ENCODE results near the gene CENATAC. TPM values are rescaled to one million over a fixed set of nuclear protein-coding genes. Genes with fewer than 3 reads are reported as not detected.
"Not testable (repeated sequence)": the region's sequence is repeated elsewhere in the genome, so short reads cannot be mapped to it uniquely, and the experiment has no call there.

CENATAC gene
- total and polyA plus RNA-seq, 2 donors (not counting 1 experiment from before 2014, with no cell fraction given), result 50.1 to 122 TPM

DNA sequence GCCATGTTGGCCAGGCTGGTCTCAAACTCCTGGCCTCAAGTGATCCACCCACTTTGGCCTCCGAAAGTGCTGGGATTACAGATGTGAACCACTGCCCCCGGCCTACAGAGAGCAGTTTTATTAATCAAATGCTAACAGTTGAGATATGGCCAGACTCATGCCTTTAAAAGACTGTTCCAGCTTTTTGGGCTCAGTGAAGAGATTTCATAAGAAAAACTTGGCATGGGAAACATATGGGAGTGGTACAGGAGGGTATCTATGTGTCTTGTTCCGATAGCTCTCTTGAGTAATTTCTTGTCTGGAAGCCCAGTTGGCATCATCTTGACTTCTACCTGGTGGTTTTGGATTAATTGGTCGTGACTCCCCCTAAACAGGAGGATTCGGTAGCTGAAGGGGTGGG lies 40.9 kb downstream of the CENATAC start:
- H3K4me3 ChIP-seq (ENCODE audit: control extremely low read depth in 1 of 5, extremely low read depth in 1 of 5, insufficient read depth in 1 of 5, low read depth in 2 of 5, low read length in 4 of 5), result no peak overlapping the region
- no peak for ATAC-seq (ENCODE audit: low read depth)
- H3K4me2 ChIP-seq (replicated peaks; ENCODE audit: low read depth, low read length, poor library complexity, severe bottlenecking), result no peak overlapping the region
- intact Hi-C loops (cut with micrococcal nuclease), result no loop called here
- POLR2A ChIA-PET, result no interaction called here
- no peak overlapping the region for H3K27ac ChIP-seq (ENCODE audit: low read length in 2 of 2)
- H4K20me1 ChIP-seq (ENCODE audit: control insufficient read depth, insufficient read depth, low read length, poor library complexity, severe bottlenecking), result no peaks in the 10 kb centered on the region
- CTCF ChIA-PET, result no interaction called here
- no peaks in the 10 kb centered on the region for H3K9me3 ChIP-seq (ENCODE audit: control extremely low read depth in 1 of 3, control insufficient read depth in 2 of 3, insufficient read depth in 1 of 3, low read length in 2 of 3)
- no peak overlapping the region for H2AFZ ChIP-seq (ENCODE audit: insufficient read depth, low read depth, low read length, poor library complexity, severe bottlenecking)
- H3K79me2 ChIP-seq (ENCODE audit: control insufficient read depth, insufficient read depth, low read length), result no peaks in the 10 kb centered on the region
- H3K4me1 Mint-ChIP-seq, result peaks cover 10% of the 10 kb centered on the region
- no peaks in the 10 kb centered on the region for H3K36me3 ChIP-seq (replicated peaks in 1 of 2; ENCODE audit: control extremely low read depth in 1 of 2, control insufficient read depth in 1 of 2, extremely low read depth in 1 of 2, insufficient read depth in 2 of 2, low read length in 1 of 2)
- WGBS (ENCODE audit: insufficient coverage), result 97% methylated on average over 3 of the region's 5 CpGs
- no peaks in the 10 kb centered on the region for H3K27me3 ChIP-seq (replicated peaks in 1 of 4; ENCODE audit: control extremely low read depth in 1 of 4, control insufficient read depth in 3 of 4, insufficient read depth in 4 of 4, low read length in 3 of 4)
- H3K9me3 Mint-ChIP-seq (ENCODE audit: insufficient read depth), result no peaks in the 10 kb centered on the region
- H3K27me3 Mint-ChIP-seq, result no peaks in the 10 kb centered on the region
- TF ChIP-seq EZH2 (IDR thresholded peaks at IDR 0.05; ENCODE audit: borderline replicate concordance, insufficient read depth, low read depth, low read length, poor library complexity, severe bottlenecking), result no peak
- H3K4me1 ChIP-seq (ENCODE audit: control insufficient read depth in 2 of 2, insufficient read depth in 2 of 2, low read length in 2 of 2), result peaks cover 0 to 8% of the 10 kb centered on the region in 2 donors
- no peak overlapping the region for H3K4me3 Mint-ChIP-seq
- no peak for DNase-seq
- no peak overlapping the region for H3K27ac Mint-ChIP-seq
- no peak overlapping the region for H3K9ac ChIP-seq (ENCODE audit: low read length)

DNA sequence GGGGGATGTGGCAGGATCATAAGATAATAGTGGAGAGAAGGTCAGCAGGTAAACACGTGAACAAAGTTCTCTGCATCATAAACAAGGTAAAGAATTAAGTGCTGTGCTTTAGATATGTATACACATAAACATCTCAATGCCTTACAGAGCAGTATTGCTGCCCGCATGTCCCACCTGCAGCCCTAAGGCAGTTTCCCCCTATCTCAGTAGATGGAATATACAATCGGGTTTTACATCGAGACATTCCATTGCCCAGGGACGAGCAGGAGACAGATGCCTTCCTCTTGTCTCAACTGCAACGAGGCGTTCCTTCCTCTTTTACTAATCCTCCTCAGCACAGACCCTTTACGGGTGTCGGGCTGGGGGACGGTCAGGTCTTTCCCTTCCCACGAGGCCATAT lies 41.5 kb downstream of the CENATAC start:
- H2AFZ ChIP-seq (ENCODE audit: insufficient read depth, low read depth, low read length, poor library complexity, severe bottlenecking), result peak overlapping the region; percentile 57
- POLR2A ChIA-PET, result interaction anchor here (0.6 kb wide), 1 partner anchor 38 kb away, joined by 11 read pairs; no protein-coding TSS in a partner anchor
- H3K27ac Mint-ChIP-seq; H3K4me1 Mint-ChIP-seq; ATAC-seq (ENCODE audit: low read depth); H3K4me3 Mint-ChIP-seq; H3K4me1 ChIP-seq (ENCODE audit: control insufficient read depth in 2 of 2, insufficient read depth in 2 of 2, low read length in 2 of 2); H3K27ac ChIP-seq (ENCODE audit: low read length in 2 of 2); H3K4me3 ChIP-seq (ENCODE audit: control extremely low read depth in 1 of 5, extremely low read depth in 1 of 5, insufficient read depth in 1 of 5, low read depth in 2 of 5, low read length in 4 of 5); DNase-seq; intact Hi-C loops (cut with micrococcal nuclease); H3K36me3 ChIP-seq (replicated peaks in 1 of 2; ENCODE audit: control extremely low read depth in 1 of 2, control insufficient read depth in 1 of 2, extremely low read depth in 1 of 2, insufficient read depth in 2 of 2, low read length in 1 of 2); H4K20me1 ChIP-seq (ENCODE audit: control insufficient read depth, insufficient read depth, low read length, poor library complexity, severe bottlenecking); CTCF ChIA-PET; H3K27me3 Mint-ChIP-seq; H3K4me2 ChIP-seq (replicated peaks; ENCODE audit: low read depth, low read length, poor library complexity, severe bottlenecking); H3K27me3 ChIP-seq (replicated peaks in 1 of 4; ENCODE audit: control extremely low read depth in 1 of 4, control insufficient read depth in 3 of 4, insufficient read depth in 4 of 4, low read length in 3 of 4); H3K9me3 ChIP-seq (ENCODE audit: control extremely low read depth in 1 of 3, control insufficient read depth in 2 of 3, insufficient read depth in 1 of 3, low read length in 2 of 3); H3K9ac ChIP-seq (ENCODE audit: low read length); H3K9me3 Mint-ChIP-seq (ENCODE audit: insufficient read depth); H3K79me2 ChIP-seq (ENCODE audit: control insufficient read depth, insufficient read depth, low read length): not testable (repeated sequence)
- 20% methylated on average over 1 of the region's 11 CpGs for WGBS (ENCODE audit: insufficient coverage)

All from B cell (primary cell).